ENCODE data around the gene BCAS3.

Gene BCAS3

DNA sequence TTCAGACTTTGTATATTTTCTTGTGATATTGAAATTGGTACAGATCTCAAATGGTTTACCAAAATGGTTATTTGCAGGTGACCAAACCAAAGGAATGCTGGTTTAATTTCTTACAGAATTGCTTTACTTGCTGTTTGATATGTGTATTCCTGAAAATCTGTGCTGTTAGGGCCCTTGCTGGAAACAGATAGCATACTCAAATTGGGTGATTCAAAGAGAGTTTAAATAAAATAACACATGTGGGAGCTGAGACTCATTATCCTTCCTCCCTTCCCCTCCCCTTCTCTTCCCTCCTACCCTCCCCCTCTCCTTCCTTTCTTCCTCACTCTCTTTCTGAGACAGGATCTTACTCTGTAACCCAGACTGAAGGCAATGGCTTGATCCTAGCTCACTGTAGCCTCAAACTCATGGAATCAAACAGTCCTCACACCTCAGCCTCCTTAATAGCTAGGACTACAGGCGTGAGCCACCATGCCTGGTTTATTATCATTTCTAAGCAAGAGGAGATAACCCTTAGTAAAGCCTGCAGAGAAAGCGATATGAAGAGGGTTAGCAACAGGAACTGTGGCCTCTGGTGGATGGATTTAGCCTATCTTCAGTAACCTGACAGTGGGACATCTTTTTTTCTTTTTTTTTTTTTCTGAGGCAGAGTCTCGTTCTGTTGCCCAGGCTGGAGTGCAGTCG, 141.9 kb downstream of the BCAS3 start:
- TF ChIP-seq TCF12 (IDR thresholded peaks at IDR 0.05; ENCODE audit: low read depth) (no peak), ZBTB7A (IDR thresholded peaks at IDR 0.05; ENCODE audit: low read depth) (no peak), EP300 (IDR thresholded peaks at IDR 0.05; ENCODE audit: borderline replicate concordance) (no peak)
- TF ChIP-seq, protein P1, sequence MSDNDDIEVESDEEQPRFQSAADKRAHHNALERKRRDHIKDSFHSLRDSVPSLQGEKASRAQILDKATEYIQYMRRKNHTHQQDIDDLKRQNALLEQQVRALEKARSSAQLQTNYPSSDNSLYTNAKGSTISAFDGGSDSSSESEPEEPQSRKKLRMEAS (IDR thresholded peaks at IDR 0.05): no peak
- TF ChIP-seq, protein P2, sequence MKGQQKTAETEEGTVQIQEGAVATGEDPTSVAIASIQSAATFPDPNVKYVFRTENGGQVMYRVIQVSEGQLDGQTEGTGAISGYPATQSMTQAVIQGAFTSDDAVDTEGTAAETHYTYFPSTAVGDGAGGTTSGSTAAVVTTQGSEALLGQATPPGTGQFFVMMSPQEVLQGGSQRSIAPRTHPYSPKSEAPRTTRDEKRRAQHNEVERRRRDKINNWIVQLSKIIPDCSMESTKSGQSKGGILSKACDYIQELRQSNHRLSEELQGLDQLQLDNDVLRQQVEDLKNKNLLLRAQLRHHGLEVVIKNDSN (IDR thresholded peaks at IDR 0.05): no peak

DNA sequence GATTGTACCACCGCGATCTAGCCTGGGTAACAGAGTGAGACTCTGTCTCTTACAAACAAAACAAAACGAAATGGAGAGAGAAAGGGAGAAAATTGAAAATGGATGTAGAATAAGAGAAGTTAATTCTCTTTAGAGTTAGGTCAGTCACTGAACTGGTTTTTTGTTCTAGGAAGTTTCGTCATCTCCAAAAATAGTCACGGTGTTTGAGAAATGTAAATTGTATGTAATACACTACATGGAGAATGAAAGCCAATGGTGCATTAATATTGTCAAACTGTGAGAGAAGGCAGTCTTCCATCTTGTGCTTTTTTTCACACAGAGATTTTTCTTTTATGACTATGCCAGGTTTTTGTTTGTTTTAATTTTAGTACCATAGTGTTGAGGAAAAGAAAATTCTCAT, 145.9 kb downstream of the BCAS3 start:
- no peak for TF ChIP-seq RAD21 (IDR thresholded peaks at IDR 0.05; ENCODE audit: low read depth)
- TF ChIP-seq, protein P1 (IDR thresholded peaks at IDR 0.05): no peak
- TF ChIP-seq CEBPB (IDR thresholded peaks at IDR 0.05): no peak
- TF ChIP-seq ZBTB7A (IDR thresholded peaks at IDR 0.05; ENCODE audit: low read depth): no peak
- TF ChIP-seq FOXM1 (IDR thresholded peaks at IDR 0.05; ENCODE audit: borderline replicate concordance, low read depth): no peak
- TF ChIP-seq EP300 (IDR thresholded peaks at IDR 0.05; ENCODE audit: borderline replicate concordance): no peak
- TF ChIP-seq TCF12 (IDR thresholded peaks at IDR 0.05; ENCODE audit: low read depth): no peak
- no peak for TF ChIP-seq YY1 (IDR thresholded peaks at IDR 0.05; ENCODE audit: low read depth)
- TF ChIP-seq NFIC (IDR thresholded peaks at IDR 0.05): no peak
- TF ChIP-seq, protein P3, sequence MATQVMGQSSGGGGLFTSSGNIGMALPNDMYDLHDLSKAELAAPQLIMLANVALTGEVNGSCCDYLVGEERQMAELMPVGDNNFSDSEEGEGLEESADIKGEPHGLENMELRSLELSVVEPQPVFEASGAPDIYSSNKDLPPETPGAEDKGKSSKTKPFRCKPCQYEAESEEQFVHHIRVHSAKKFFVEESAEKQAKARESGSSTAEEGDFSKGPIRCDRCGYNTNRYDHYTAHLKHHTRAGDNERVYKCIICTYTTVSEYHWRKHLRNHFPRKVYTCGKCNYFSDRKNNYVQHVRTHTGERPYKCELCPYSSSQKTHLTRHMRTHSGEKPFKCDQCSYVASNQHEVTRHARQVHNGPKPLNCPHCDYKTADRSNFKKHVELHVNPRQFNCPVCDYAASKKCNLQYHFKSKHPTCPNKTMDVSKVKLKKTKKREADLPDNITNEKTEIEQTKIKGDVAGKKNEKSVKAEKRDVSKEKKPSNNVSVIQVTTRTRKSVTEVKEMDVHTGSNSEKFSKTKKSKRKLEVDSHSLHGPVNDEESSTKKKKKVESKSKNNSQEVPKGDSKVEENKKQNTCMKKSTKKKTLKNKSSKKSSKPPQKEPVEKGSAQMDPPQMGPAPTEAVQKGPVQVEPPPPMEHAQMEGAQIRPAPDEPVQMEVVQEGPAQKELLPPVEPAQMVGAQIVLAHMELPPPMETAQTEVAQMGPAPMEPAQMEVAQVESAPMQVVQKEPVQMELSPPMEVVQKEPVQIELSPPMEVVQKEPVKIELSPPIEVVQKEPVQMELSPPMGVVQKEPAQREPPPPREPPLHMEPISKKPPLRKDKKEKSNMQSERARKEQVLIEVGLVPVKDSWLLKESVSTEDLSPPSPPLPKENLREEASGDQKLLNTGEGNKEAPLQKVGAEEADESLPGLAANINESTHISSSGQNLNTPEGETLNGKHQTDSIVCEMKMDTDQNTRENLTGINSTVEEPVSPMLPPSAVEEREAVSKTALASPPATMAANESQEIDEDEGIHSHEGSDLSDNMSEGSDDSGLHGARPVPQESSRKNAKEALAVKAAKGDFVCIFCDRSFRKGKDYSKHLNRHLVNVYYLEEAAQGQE (IDR thresholded peaks at IDR 0.05; ENCODE audit: low read depth): no peak
- TF ChIP-seq CREB1 (IDR thresholded peaks at IDR 0.05; ENCODE audit: low read depth): no peak
- TF ChIP-seq, protein P2 (IDR thresholded peaks at IDR 0.05): no peak
- TF ChIP-seq TAF1 (IDR thresholded peaks at IDR 0.05; ENCODE audit: low read depth): no peak
- no peak for TF ChIP-seq TEAD4 (IDR thresholded peaks at IDR 0.05)
- TF ChIP-seq EGR1 (IDR thresholded peaks at IDR 0.05): no peak

DNA sequence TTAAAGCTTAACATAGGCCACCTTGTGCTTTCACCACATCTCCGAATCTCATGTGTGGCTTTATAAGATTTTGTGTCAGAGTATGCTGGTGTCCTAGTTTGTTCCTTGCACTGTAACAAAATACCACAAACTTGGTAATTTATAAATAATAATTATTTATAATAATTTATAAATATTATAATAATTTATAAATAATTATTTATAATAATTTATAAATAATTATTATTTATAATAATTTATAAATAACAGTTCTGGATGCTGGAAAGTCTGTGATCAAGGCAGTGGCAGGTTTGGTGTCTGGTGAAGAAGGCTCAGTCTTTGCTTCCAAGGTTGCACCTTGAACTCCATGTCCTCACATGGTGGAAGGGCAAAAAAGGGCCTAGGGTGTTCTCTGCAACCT, 147.7 kb downstream of the BCAS3 start:
- TF ChIP-seq TCF12 (IDR thresholded peaks at IDR 0.05; ENCODE audit: low read depth): no peak
- TF ChIP-seq RAD21 (IDR thresholded peaks at IDR 0.05; ENCODE audit: low read depth): no peak
- no peak for TF ChIP-seq NFIC (IDR thresholded peaks at IDR 0.05)
- TF ChIP-seq FOXM1 (IDR thresholded peaks at IDR 0.05; ENCODE audit: borderline replicate concordance, low read depth): no peak
- TF ChIP-seq, protein P3 (IDR thresholded peaks at IDR 0.05; ENCODE audit: low read depth): no peak
- TF ChIP-seq YY1 (IDR thresholded peaks at IDR 0.05; ENCODE audit: low read depth): no peak
- no peak for TF ChIP-seq TAF1 (IDR thresholded peaks at IDR 0.05; ENCODE audit: low read depth)
- no peak for TF ChIP-seq TEAD4 (IDR thresholded peaks at IDR 0.05)

DNA sequence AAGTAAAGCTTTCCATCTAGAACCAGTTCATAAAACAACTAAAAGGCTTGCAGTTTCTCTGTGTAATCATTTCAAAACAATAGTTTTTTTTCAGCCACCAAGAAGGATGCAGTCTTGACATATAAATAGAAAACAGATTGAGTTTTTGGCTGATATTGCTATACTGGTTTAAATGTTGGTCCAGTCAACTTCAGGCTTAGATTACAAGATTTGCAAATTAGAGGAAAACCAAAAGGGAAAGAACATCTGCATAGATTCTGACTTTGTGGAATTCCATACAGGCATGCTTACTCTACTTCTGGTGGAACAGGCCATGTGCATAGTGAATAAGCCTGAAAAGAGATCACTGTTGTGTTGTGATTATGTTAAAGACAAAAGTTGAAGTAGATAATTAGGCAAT, 150.3 kb downstream of the BCAS3 start:
- TF ChIP-seq EP300 (IDR thresholded peaks at IDR 0.05; ENCODE audit: borderline replicate concordance) (no peak), EGR1 (IDR thresholded peaks at IDR 0.05) (no peak), RAD21 (IDR thresholded peaks at IDR 0.05; ENCODE audit: low read depth) (no peak), TAF1 (IDR thresholded peaks at IDR 0.05; ENCODE audit: low read depth) (no peak), TCF12 (IDR thresholded peaks at IDR 0.05; ENCODE audit: low read depth) (no peak), CEBPB (IDR thresholded peaks at IDR 0.05) (no peak), CREB1 (IDR thresholded peaks at IDR 0.05; ENCODE audit: low read depth) (no peak), ZBTB7A (IDR thresholded peaks at IDR 0.05; ENCODE audit: low read depth) (no peak), FOXM1 (IDR thresholded peaks at IDR 0.05; ENCODE audit: borderline replicate concordance, low read depth) (no peak), TEAD4 (IDR thresholded peaks at IDR 0.05) (no peak)
- TF ChIP-seq, protein P3 (IDR thresholded peaks at IDR 0.05; ENCODE audit: low read depth): no peak
- TF ChIP-seq, protein P2 (IDR thresholded peaks at IDR 0.05): no peak
- TF ChIP-seq, protein P1 (IDR thresholded peaks at IDR 0.05): no peak

Data from Ishikawa (cell line).